Hippocampal formation (tissue), 2 donors: ENCODE data around the gene EPHB1.
A peak's percentile ranks its signal among the peaks of the same experiment; 100 is the strongest.
"Not testable (repeated sequence)": the region's sequence is repeated elsewhere in the genome, so short reads cannot be mapped to it uniquely, and the experiment has no call there.

ENCODE experiments used
- DNase-seq, 2 donors: peaks; one replicate each; lab custom pipeline; 2025; lab: John Stamatoyannopoulos, UW

The EPHB1 gene

GRCh38 chr3:134949150-134949549 is 154.1 kb downstream of the EPHB1 start:
- no peak for DNase-seq

- DNase-seq: peak in 1 of 2 donors; percentile 15
Observed at GRCh38 chr3:134952371-134952770, 157.3 kb downstream of the EPHB1 start.

- no peak for DNase-seq
Observed at GRCh38 chr3:134955874-134956273, 160.8 kb downstream of the EPHB1 start.

- no peak for DNase-seq
Observed at GRCh38 chr3:134956395-134956794, 161.3 kb downstream of the EPHB1 start.

GRCh38 chr3:134956844-134957243 is 161.8 kb downstream of the EPHB1 start:
- no peak for DNase-seq

- no peak for DNase-seq
Observed at GRCh38 chr3:134959516-134959915, 164.5 kb downstream of the EPHB1 start.

GRCh38 chr3:134964226-134964625 is 169.2 kb downstream of the EPHB1 start:
- DNase-seq: no peak

- no peak for DNase-seq
Observed at GRCh38 chr3:134965865-134966481, 170.9 kb downstream of the EPHB1 start.

GRCh38 chr3:134970895-134971294 is 175.8 kb downstream of the EPHB1 start:
- no peak for DNase-seq

- no peak for DNase-seq
Observed at GRCh38 chr3:134971306-134971705, 176.2 kb downstream of the EPHB1 start.

- not testable (repeated sequence) for DNase-seq
Observed at GRCh38 chr3:134971907-134972306, 176.8 kb downstream of the EPHB1 start.

GRCh38 chr3:134972836-134973455 is 177.9 kb downstream of the EPHB1 start:
- DNase-seq: no peak

- DNase-seq: no peak
Observed at GRCh38 chr3:134974624-134975023, 179.6 kb downstream of the EPHB1 start.

GRCh38 chr3:134976948-134977347 is 181.9 kb downstream of the EPHB1 start:
- no peak for DNase-seq

GRCh38 chr3:134978658-134979057 is 183.6 kb downstream of the EPHB1 start:
- no peak for DNase-seq

GRCh38 chr3:134985864-134986715 is 191.0 kb downstream of the EPHB1 start:
- no peak for DNase-seq

- DNase-seq: no peak
Observed at GRCh38 chr3:134988666-134989065, 193.6 kb downstream of the EPHB1 start.

GRCh38 chr3:134991003-134991402 is 195.9 kb downstream of the EPHB1 start:
- no peak for DNase-seq

GRCh38 chr3:134991472-134992010 is 196.5 kb downstream of the EPHB1 start:
- DNase-seq: no peak

GRCh38 chr3:134992180-134992579 is 197.1 kb downstream of the EPHB1 start:
- DNase-seq: no peak

- no peak for DNase-seq
Observed at GRCh38 chr3:134992586-134992985, 197.5 kb downstream of the EPHB1 start.

GRCh38 chr3:134993011-134993410 is 198.0 kb downstream of the EPHB1 start:
- DNase-seq: no peak

GRCh38 chr3:134998158-134998557 is 203.1 kb downstream of the EPHB1 start:
- no peak for DNase-seq
